Ishikawa (cell line): Measurements from ENCODE around the gene NRG2.

Experiments used
- CEBPB ChIP-seq: IDR thresholded peaks from 2 replicates; pipeline ENCODE4 v1.6.1; 2012
- CREB1 ChIP-seq: IDR thresholded peaks from 2 replicates; pipeline ENCODE4 v1.6.1; 2012; ENCODE audit warnings: low read depth
- EGR1 ChIP-seq: IDR thresholded peaks from 2 replicates; pipeline ENCODE4 v1.6.1; 2012
- EP300 ChIP-seq: IDR thresholded peaks from 2 replicates; pipeline ENCODE4 v1.6.1; 2012; ENCODE audit warnings: borderline replicate concordance
- FOXM1 ChIP-seq: IDR thresholded peaks from 2 replicates; pipeline ENCODE4 v1.6.1; 2012; ENCODE audit warnings: low read depth, borderline replicate concordance
- MAX ChIP-seq: IDR thresholded peaks from 2 replicates; pipeline ENCODE4 v1.6.1; 2012
- NFIC ChIP-seq: IDR thresholded peaks from 2 replicates; pipeline ENCODE4 v1.6.1; 2012
- RAD21 ChIP-seq: IDR thresholded peaks from 2 replicates; pipeline ENCODE4 v1.6.1; 2012; ENCODE audit warnings: low read depth
- REST ChIP-seq: IDR thresholded peaks from 2 replicates; pipeline ENCODE4 v1.6.1; 2012; ENCODE audit warnings: low read depth, mild to moderate bottlenecking
- TAF1 ChIP-seq: IDR thresholded peaks from 2 replicates; pipeline ENCODE4 v1.6.1; 2012; ENCODE audit warnings: low read depth, mild to moderate bottlenecking
- TCF12 ChIP-seq: IDR thresholded peaks from 2 replicates; pipeline ENCODE4 v1.6.1; 2012; ENCODE audit warnings: low read depth
- TEAD4 ChIP-seq: IDR thresholded peaks from 2 replicates; pipeline ENCODE4 v1.6.1; 2012
- USF1 ChIP-seq: IDR thresholded peaks from 2 replicates; pipeline ENCODE4 v1.6.1; 2012
- YY1 ChIP-seq: IDR thresholded peaks from 2 replicates; pipeline ENCODE4 v1.6.1; 2012; ENCODE audit warnings: low read depth
- ZBTB7A ChIP-seq: IDR thresholded peaks from 2 replicates; pipeline ENCODE4 v1.6.1; 2012; ENCODE audit warnings: low read depth

Gene NRG2

GRCh38 chr5:139806726-139807646 lies 236.1 kb downstream of the NRG2 start:
- no peak for TF ChIP-seq EP300
- TF ChIP-seq YY1, result no peak
- no peak for TF ChIP-seq REST

- TF ChIP-seq NFIC, result no peak
- TF ChIP-seq FOXM1, result no peak
- TF ChIP-seq TEAD4, result no peak
- no peak for TF ChIP-seq TAF1
Observed at GRCh38 chr5:139806111-139806510, 237.0 kb downstream of the NRG2 start.

- TF ChIP-seq MAX (no peak), EGR1 (no peak), TAF1 (no peak), FOXM1 (no peak), TEAD4 (no peak), EP300 (no peak), CREB1 (no peak), CEBPB (no peak), REST (no peak), TCF12 (no peak), NFIC (no peak), RAD21 (no peak), USF1 (no peak), YY1 (no peak), ZBTB7A (no peak)
Observed at GRCh38 chr5:139805545-139805944, 237.6 kb downstream of the NRG2 start.

- TF ChIP-seq EP300 (no peak), CREB1 (no peak), USF1 (no peak), CEBPB (no peak), NFIC (no peak), TCF12 (no peak), FOXM1 (no peak)
Observed at GRCh38 chr5:139804800-139805397, 238.2 kb downstream of the NRG2 start.

GRCh38 chr5:139803978-139804377 lies 239.1 kb downstream of the NRG2 start:
- TF ChIP-seq YY1, result no peak

- no peak for TF ChIP-seq YY1
- TF ChIP-seq RAD21, result no peak
- TF ChIP-seq EGR1, result no peak
- TF ChIP-seq TEAD4, result no peak
- TF ChIP-seq TCF12, result no peak
- TF ChIP-seq USF1, result no peak
- TF ChIP-seq NFIC, result no peak
Observed at GRCh38 chr5:139799359-139799758, 243.7 kb downstream of the NRG2 start.

GRCh38 chr5:139798883-139799282 lies 244.2 kb downstream of the NRG2 start:
- TF ChIP-seq MAX, result no peak
- no peak for TF ChIP-seq CEBPB
- TF ChIP-seq RAD21, result no peak
